Measurements from ENCODE around the gene TRAP1.
"Not testable (repeated sequence)": the region's sequence is repeated elsewhere in the genome, so short reads cannot be mapped to it uniquely, and the experiment has no call there.

Gene TRAP1

GRCh38 chr16:3671424-3671823 is 45.9 kb downstream of the TRAP1 start:
- no peak for DNase-seq

- DNase-seq: no peak
These were observed 46.6 kb downstream of the TRAP1 start for GRCh38 chr16:3670711-3671110.

- no peak for DNase-seq
These were observed 48.2 kb downstream of the TRAP1 start for GRCh38 chr16:3669082-3669481.

GRCh38 chr16:3668626-3669025 is 48.7 kb downstream of the TRAP1 start:
- DNase-seq: no peak

GRCh38 chr16:3665508-3665907 is 51.8 kb downstream of the TRAP1 start:
- no peak for DNase-seq

GRCh38 chr16:3664187-3664896 is 53.0 kb downstream of the TRAP1 start:
- no peak for DNase-seq

GRCh38 chr16:3662601-3663000 is 54.7 kb downstream of the TRAP1 start:
- DNase-seq: no peak

- no peak for DNase-seq
These were observed 55.4 kb downstream of the TRAP1 start for GRCh38 chr16:3661922-3662321.

- no peak for DNase-seq
These were observed 56.0 kb downstream of the TRAP1 start for GRCh38 chr16:3661311-3661710.

- no peak for DNase-seq
These were observed 58.1 kb downstream of the TRAP1 start for GRCh38 chr16:3659251-3659650.

GRCh38 chr16:3656491-3657468 is 60.5 kb downstream of the TRAP1 start:
- DNase-seq: no peak

GRCh38 chr16:3656160-3656490 is 61.2 kb downstream of the TRAP1 start:
- DNase-seq: not testable (repeated sequence)

- no peak for DNase-seq
These were observed 61.7 kb downstream of the TRAP1 start for GRCh38 chr16:3655396-3656159.

GRCh38 chr16:3655030-3655395 is 62.3 kb downstream of the TRAP1 start:
- no peak for DNase-seq

- DNase-seq: no peak
These were observed 62.9 kb downstream of the TRAP1 start, which contains the start of gene DNASE1 for GRCh38 chr16:3654249-3654991. Gene DNASE1, plus strand, starts transcription at chr16:3654691. Its CDS starts 683 bp downstream, at chr16:3655374.

- DNase-seq: no peak
These were observed 64.7 kb downstream of the TRAP1 start for GRCh38 chr16:3652373-3653195.

- DNase-seq: no peak
These were observed 65.6 kb downstream of the TRAP1 start for GRCh38 chr16:3651461-3652372.

GRCh38 chr16:3650631-3651265 is 66.6 kb downstream of the TRAP1 start:
- no peak for DNase-seq

- no peak for DNase-seq
These were observed 70.9 kb downstream of the TRAP1 start for GRCh38 chr16:3646348-3646920.
